Brain microvascular endothelial cell (primary cell): ENCODE results near the gene TVP23A.
"Not testable (repeated sequence)": the region's sequence is repeated elsewhere in the genome, so short reads cannot be mapped to it uniquely, and the experiment has no call there.

ENCODE experiments used
- DNase-seq: peaks from one replicate; pipeline ENCODE4 v3.0.0-alpha.2; 2020
- H3K27ac ChIP-seq: fragments of 250-450 bp; sonication (Bioruptor Pico); 2 replicates; pipeline ENCODE4 v1.5.1; 2020; ENCODE audit warnings: mild to moderate bottlenecking, moderate library complexity
- H3K27me3 ChIP-seq: fragments of 250-450 bp; sonication (Bioruptor Pico); replicated peaks from 2 replicates; pipeline ENCODE4 v1.5.1; 2020; ENCODE audit warnings: mild to moderate bottlenecking
- H3K36me3 ChIP-seq: fragments of 250-450 bp; sonication (Bioruptor Pico); replicated peaks from 2 replicates; pipeline ENCODE4 v1.5.1; 2020; ENCODE audit warnings: mild to moderate bottlenecking
- H3K4me3 ChIP-seq: 2 replicates; pipeline ENCODE4 v1.5.1; 2011; ENCODE audit warnings: low read depth, mild to moderate bottlenecking, control low read depth, low read length, moderate library complexity
- CTCF ChIP-seq: IDR thresholded peaks from 2 replicates; pipeline ENCODE4 v1.5.1; 2011; ENCODE audit warnings: low read depth, mild to moderate bottlenecking, moderate library complexity, low read length, control low read depth, inconsistent platforms; ENCODE audit errors: missing control alignments
- in situ Hi-C: cut with HindIII; loops from 2 replicates; pipeline ENCODE4 v1.10.0; 2017; ENCODE audit warnings: low sequenced_read_pairs, low pct_ligation_motif_present

TVP23A gene

DNA sequence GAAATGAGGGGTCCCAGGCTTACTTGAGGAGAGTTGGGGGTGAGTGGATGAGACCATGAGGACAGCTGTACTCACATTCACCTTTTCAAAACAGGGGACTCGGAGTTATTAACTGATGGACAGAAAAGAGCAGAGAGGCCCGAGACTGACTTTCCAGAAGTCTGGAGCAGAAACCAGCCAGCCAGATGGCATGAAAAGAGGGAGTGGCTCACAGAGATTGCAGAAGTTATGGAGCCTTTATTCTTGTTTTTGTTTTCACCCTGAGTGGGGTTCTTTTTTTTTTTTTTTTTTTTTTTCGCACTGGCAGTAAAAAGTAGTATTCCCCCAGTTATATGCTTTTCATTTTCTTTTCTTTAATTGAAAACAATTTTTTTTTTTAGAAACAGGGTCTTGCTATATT, 18.9 kb downstream of the TVP23A start:
- Histone ChIP-seq H3K4me3 (no peak overlapping the region), H3K27me3 (no peaks in the 10 kb centered on the region), H3K27ac (no peak overlapping the region), H3K36me3 (no peaks in the 10 kb centered on the region)
- DNase-seq, result no peak
- no peak for TF ChIP-seq CTCF
- in situ Hi-C loops, result no loop called here

GRCh38 chr16:10791048-10791447, 27.5 kb downstream of the TVP23A start:
- H3K27me3 ChIP-seq, result no peaks in the 10 kb centered on the region
- DNase-seq, result no peak
- H3K36me3 ChIP-seq, result no peaks in the 10 kb centered on the region
- no peak overlapping the region for H3K4me3 ChIP-seq
- TF ChIP-seq CTCF, result no peak
- in situ Hi-C loops, result no loop called here
- H3K27ac ChIP-seq, result no peak overlapping the region

- H3K4me3 ChIP-seq, H3K27me3 ChIP-seq, H3K27ac ChIP-seq, in situ Hi-C loops, DNase-seq, H3K36me3 ChIP-seq: not testable (repeated sequence)
These were observed 30.0 kb downstream of the TVP23A start for GRCh38 chr16:10788630-10789029.

GRCh38 chr16:10787304-10787703, 31.3 kb downstream of the TVP23A start:
- no peak for TF ChIP-seq CTCF
- H3K4me3 ChIP-seq, result no peak overlapping the region
- no peaks in the 10 kb centered on the region for H3K36me3 ChIP-seq
- DNase-seq, result no peak
- H3K27ac ChIP-seq, result no peak overlapping the region
- in situ Hi-C loops, result no loop called here
- no peaks in the 10 kb centered on the region for H3K27me3 ChIP-seq

DNA sequence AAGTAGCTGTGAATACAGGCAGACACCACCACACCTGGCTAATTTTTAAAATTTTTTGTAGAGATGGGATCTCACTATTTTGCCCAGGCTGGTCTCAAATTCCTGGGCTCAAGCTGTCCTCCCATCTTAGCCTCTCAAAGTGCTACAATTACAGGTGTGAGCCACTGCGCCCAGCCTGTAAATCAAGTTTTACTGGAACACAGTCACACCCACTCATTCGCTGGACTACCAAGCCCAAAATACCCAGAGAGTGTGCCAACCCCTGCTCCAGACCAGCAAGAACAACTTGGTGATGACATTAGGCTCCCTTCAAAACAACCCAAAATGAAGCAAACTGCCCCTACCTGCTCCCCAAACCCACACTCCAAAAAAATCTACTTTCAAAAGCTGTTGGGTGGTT, 36.0 kb downstream of the TVP23A start:
- Histone ChIP-seq H3K36me3 (no peaks in the 10 kb centered on the region), H3K27me3 (no peaks in the 10 kb centered on the region), H3K27ac (no peak overlapping the region), H3K4me3 (no peak overlapping the region)
- in situ Hi-C loops, result no loop called here
- TF ChIP-seq CTCF, result no peak
- no peak for DNase-seq

DNA sequence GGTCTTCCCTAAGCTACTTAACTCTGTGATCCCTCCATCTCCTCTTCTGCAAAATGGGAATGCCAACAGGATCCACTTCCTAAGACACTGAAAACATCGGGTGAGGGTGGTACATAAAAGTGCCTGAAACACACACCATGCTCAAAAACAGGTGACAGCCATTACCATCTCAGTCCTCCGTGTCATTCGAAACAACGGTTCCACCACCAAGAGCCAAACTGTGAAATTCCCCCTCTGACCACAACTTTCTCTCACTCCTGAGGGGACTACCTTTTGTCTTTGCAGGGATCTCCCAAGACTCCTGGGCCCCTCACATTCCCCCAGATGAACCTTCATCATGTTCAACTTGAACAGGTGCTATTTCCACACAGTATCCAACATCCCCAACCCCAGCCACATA, 38.0 kb downstream of the TVP23A start:
- no peak for DNase-seq
- no peak for TF ChIP-seq CTCF
- H3K27ac ChIP-seq, result no peak overlapping the region
- in situ Hi-C loops, result no loop called here
- H3K27me3 ChIP-seq, result no peaks in the 10 kb centered on the region
- no peaks in the 10 kb centered on the region for H3K36me3 ChIP-seq
- no peak overlapping the region for H3K4me3 ChIP-seq

GRCh38 chr16:10779908-10780307, 38.7 kb downstream of the TVP23A start:
- H3K4me3 ChIP-seq, in situ Hi-C loops, H3K27ac ChIP-seq, H3K27me3 ChIP-seq, H3K36me3 ChIP-seq, DNase-seq: not testable (repeated sequence)
